ENCODE results near the gene OR8G5. TPM values are rescaled to one million over a fixed set of nuclear protein-coding genes. Genes with fewer than 3 reads are reported as not detected.

The OR8G5 gene
- total RNA-seq, 2 donors from 2014 or later: not detected

DNA sequence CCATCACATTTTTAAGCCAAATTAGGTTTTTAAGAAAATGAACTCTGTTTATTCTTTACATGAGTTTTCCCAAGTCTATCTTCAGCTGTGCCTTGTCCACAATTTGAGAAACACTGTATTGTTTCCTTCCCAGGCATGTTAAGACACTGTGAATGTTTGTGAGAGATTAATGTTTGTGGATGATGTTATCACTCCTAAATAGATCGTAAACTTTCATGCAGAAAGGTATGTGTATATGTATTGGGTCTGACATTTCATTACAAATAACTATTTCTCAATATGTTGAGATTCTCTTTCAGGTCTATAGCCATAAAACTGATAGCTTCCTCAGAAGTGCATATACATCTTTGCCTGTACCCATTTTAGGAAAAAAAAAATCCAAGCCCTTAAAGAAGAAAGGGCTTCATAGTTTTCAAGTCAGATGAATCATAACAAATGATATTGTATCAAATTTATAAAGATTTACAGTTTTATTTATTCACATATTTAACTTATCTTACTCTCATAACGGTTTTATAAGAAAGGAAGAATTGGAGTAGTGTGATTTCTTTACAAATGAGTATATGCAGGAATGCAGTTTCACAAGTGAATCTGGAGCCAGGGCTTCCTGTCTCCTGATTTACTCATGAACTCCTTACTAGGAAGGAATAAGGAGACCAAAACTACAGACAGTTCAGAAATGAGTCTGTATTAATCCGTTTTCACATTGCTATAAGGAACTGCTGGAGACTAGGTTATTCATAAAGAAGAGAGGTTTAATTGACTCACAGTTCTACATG is 46.4 kb downstream of the OR8G5 start:
- Mint-ChIP-seq H3K27ac (no peak overlapping the region), H3K36me3 (ENCODE audit: insufficient read depth in 2 of 2) (no peaks in the 10 kb centered on the region), H3K9me3 (no peaks in the 10 kb centered on the region), H3K27me3 (ENCODE audit: low read depth) (peaks cover 12% of the 10 kb centered on the region), H3K4me3 (no peak overlapping the region), H3K4me1 (ENCODE audit: low read depth) (no peaks in the 10 kb centered on the region)
- no peak for ATAC-seq (replicated peaks in 1 of 2)
- DNase-seq: no peak

DNA sequence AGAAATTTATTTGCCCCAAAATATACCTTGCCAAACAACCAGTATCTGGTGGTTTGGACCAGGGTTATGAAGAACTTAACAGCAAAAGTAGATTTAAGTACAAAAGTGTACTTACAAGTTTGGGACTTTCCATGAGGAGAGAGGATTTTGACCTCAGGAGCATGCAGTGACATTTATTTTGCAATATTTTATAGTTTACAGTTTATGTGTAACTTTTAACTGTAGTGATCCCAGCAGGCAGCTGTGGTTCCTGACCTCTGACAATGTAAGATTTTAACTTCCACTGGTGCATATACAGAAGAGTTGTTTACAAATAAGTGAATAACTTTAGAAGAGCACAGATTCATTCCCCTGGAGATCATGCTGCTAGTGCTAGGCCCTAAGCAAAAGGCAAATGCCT is 50.9 kb downstream of the OR8G5 start:
- no peak overlapping the region for H3K4me3 Mint-ChIP-seq
- H3K27me3 Mint-ChIP-seq (ENCODE audit: low read depth): peaks cover 19% of the 10 kb centered on the region
- no peaks in the 10 kb centered on the region for H3K9me3 Mint-ChIP-seq
- no peak overlapping the region for H3K27ac Mint-ChIP-seq
- no peaks in the 10 kb centered on the region for H3K36me3 Mint-ChIP-seq (ENCODE audit: insufficient read depth in 2 of 2)
- no peak for DNase-seq
- no peaks in the 10 kb centered on the region for H3K4me1 Mint-ChIP-seq (ENCODE audit: low read depth)
- no peak for ATAC-seq (replicated peaks in 1 of 2)

DNA sequence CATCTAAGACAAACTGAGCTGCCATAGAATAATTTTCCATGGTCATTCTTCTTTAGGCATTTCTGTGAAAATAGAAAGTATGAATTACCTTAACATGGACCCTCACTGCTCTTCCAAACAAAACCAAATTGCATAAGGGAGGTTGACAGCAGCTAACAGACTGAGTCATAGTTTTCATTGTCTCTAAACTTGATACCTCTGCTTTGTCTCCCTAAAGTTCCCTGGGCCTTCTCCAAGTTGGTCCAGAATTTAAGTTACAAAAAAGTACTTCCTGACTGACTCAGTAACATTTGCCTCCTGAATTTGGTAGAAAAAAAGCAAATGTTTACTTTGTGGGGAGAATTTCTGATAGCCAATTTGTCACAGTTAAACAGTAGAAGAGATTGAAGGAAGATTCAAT is 54.5 kb downstream of the OR8G5 start:
- Mint-ChIP-seq H3K36me3 (ENCODE audit: insufficient read depth in 2 of 2) (no peaks in the 10 kb centered on the region), H3K4me3 (no peak overlapping the region), H3K9me3 (no peaks in the 10 kb centered on the region), H3K4me1 (ENCODE audit: low read depth) (no peaks in the 10 kb centered on the region), H3K27me3 (ENCODE audit: low read depth) (peaks cover 26% of the 10 kb centered on the region), H3K27ac (no peak overlapping the region)
- DNase-seq (no peak), ATAC-seq (replicated peaks in 1 of 2) (no peak)

DNA sequence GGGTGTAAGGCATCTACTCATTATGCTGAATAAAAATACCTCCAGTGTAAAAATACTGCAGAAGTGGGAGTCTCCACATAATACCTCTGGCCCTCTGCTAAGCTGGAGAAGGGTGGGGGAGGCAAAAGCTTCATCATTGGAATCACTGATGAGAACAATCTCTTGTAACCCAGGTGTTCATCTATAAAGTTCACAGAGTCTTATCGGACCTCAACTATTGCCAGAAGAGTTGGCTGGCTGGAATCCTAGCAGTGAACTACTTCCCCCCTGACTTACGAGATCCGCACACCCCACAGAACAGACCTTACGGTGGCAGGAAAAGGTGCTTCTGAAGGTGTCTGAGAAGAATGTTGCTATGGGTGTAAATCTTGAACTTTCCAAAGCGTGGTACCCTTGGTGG is 55.1 kb downstream of the OR8G5 start:
- Mint-ChIP-seq H3K27me3 (ENCODE audit: low read depth) (peaks cover 26% of the 10 kb centered on the region), H3K36me3 (ENCODE audit: insufficient read depth in 2 of 2) (no peaks in the 10 kb centered on the region), H3K27ac (no peak overlapping the region), H3K9me3 (no peaks in the 10 kb centered on the region), H3K4me1 (ENCODE audit: low read depth) (no peaks in the 10 kb centered on the region), H3K4me3 (no peak overlapping the region)
- DNase-seq: no peak
- no peak for ATAC-seq (replicated peaks in 1 of 2)

DNA sequence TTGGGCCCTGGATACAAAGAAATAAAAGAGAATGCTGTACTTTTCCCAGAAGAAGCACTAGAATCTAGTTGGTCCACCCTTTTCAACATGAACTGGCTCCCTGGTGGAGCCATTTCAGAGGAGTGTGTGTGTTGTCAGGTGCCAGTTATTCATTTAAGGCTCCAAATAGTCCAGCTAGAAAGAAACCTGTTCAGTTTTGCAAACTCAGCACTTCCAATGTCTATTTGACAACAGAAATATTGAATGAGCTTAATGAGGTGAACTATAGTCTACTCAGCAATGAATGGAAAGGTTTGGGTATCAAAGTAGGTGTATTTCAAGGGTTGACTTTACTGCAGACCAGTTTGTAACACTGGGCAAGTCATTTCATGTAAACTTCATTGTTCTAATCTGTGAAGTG is 55.5 kb downstream of the OR8G5 start:
- ATAC-seq (replicated peaks in 1 of 2) (no peak), DNase-seq (no peak)
- H3K4me3 Mint-ChIP-seq: no peak overlapping the region
- H3K9me3 Mint-ChIP-seq: no peaks in the 10 kb centered on the region
- no peak overlapping the region for H3K27ac Mint-ChIP-seq
- H3K4me1 Mint-ChIP-seq (ENCODE audit: low read depth): no peaks in the 10 kb centered on the region
- no peaks in the 10 kb centered on the region for H3K36me3 Mint-ChIP-seq (ENCODE audit: insufficient read depth in 2 of 2)
- H3K27me3 Mint-ChIP-seq (ENCODE audit: low read depth): peaks cover 23% of the 10 kb centered on the region

DNA sequence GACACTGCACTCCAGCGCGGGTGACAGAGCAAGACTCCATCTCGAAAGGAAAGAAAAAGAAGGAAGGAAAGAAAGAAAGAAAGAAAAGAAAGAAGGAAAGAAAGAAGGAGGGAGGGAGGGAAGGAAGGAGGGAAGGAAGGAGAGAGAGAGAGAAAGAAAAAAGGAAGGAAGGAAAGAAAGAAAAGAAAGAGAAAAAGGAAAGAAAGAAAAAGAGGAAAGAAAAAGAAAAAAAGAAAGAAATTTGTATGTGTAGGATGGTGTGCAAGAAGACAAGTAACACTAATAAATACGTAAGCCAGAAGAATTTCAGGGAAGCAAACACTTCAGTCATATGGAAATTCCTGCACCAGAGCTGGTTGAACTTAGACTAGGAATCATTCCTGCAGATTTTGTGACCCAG is 57.0 kb downstream of the OR8G5 start:
- Mint-ChIP-seq H3K4me3 (no peak overlapping the region), H3K4me1 (ENCODE audit: low read depth) (no peaks in the 10 kb centered on the region)

DNA sequence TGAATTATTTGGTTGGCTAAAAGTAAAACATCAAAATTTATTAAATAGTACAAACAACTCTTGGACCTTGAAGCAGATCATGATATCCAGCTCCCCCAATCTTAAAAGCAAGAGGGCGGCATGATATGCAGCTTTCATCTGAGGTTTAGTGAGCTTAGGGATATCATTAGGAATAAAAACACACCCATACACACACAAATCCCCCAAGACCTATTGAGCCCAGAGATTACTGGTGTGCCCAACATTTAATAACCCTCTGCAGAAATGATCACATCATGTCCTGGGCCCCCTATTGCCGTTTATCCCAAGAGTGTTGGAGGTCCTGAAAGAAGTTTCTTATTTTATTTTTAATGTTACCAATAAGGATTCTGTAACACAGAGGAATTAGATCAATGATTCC is 57.7 kb downstream of the OR8G5 start, which contains the start of gene OR8D1:
OR8D1 (minus strand) TSS at position 101 of the 400 bp plus-strand sequence. CDS start 3,183 bp downstream, outside the sequence.
- no peak within 1 kb of the TSS for H3K4me3 Mint-ChIP-seq
- no peaks in the 10 kb centered on the region for H3K4me1 Mint-ChIP-seq (ENCODE audit: low read depth)
- no peak within 1 kb of the TSS for H3K27ac Mint-ChIP-seq
- no peak for DNase-seq
- H3K9me3 Mint-ChIP-seq: no peaks in the 10 kb centered on the region
- peaks cover 14% of the 10 kb centered on the region for H3K27me3 Mint-ChIP-seq (ENCODE audit: low read depth)
- ATAC-seq (replicated peaks in 1 of 2): no peak
- no peaks in the 10 kb centered on the region for H3K36me3 Mint-ChIP-seq (ENCODE audit: insufficient read depth in 2 of 2)

More for the DNA sequence above, 57.0 kb downstream of the OR8G5 start:
- Mint-ChIP-seq H3K9me3 (no peaks in the 10 kb centered on the region), H3K27me3 (ENCODE audit: low read depth) (peaks cover 14% of the 10 kb centered on the region), H3K36me3 (ENCODE audit: insufficient read depth in 2 of 2) (no peaks in the 10 kb centered on the region), H3K27ac (no peak overlapping the region)
- ATAC-seq (replicated peaks in 1 of 2) (no peak), DNase-seq (no peak)

DNA sequence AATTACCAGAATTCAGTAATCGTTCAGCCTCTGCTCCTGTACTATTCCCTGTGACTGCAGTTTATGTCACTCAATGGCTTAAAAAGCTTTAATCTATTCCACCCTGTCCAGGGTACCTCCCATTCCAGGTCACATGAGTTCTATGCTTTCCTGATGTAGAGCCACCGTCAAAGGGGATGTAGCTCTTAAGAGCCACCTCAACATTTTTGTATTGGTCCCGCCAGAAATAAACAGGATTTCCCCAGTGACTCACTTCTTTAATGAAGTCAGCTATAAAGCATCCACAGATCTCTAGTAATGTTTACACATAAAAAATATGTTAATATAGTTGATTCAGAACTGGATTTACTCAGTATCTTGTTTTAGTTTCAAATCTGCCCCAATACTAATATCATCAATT is 58.9 kb downstream of the OR8G5 start:
- H3K9me3 Mint-ChIP-seq: no peaks in the 10 kb centered on the region
- no peak overlapping the region for H3K4me3 Mint-ChIP-seq
- no peak for DNase-seq
- no peak overlapping the region for H3K27ac Mint-ChIP-seq
- H3K27me3 Mint-ChIP-seq (ENCODE audit: low read depth): peaks cover 15% of the 10 kb centered on the region
- no peak for ATAC-seq (replicated peaks in 1 of 2)
- no peaks in the 10 kb centered on the region for H3K36me3 Mint-ChIP-seq (ENCODE audit: insufficient read depth in 2 of 2)
- no peaks in the 10 kb centered on the region for H3K4me1 Mint-ChIP-seq (ENCODE audit: low read depth)

Other genes starting within 250 kb of the OR8G5 start
- not detected for gene OR10G4, start 243.4 kb upstream of the OR8G5 start, total RNA-seq
- not detected for gene OR10G9, start 233.4 kb upstream of the OR8G5 start, total RNA-seq
- gene OR10G8, start 229.6 kb upstream of the OR8G5 start, total RNA-seq: not detected
- gene OR10G7, start 215.1 kb upstream of the OR8G5 start, total RNA-seq: not detected
- gene VWA5A, start 140.9 kb upstream of the OR8G5 start, total RNA-seq: 10 to 100 TPM; 14.2 to 19.0 TPM
- gene OR10D3, start 73.0 kb upstream of the OR8G5 start, total RNA-seq: not detected
- not detected for gene OR8G1, start 15.3 kb upstream of the OR8G5 start, total RNA-seq
- gene OR8D1, start 57.6 kb downstream of the OR8G5 start, total RNA-seq: not detected
- not detected for gene OR8D2, start 63.8 kb downstream of the OR8G5 start, total RNA-seq
- gene OR8B2, start 128.1 kb downstream of the OR8G5 start, total RNA-seq: not detected
- not detected for gene OR8B3, start 142.6 kb downstream of the OR8G5 start, total RNA-seq
- gene OR8B4, start 168.5 kb downstream of the OR8G5 start, total RNA-seq: not detected
- not detected for gene OR8B8, start 189.3 kb downstream of the OR8G5 start, total RNA-seq